HG03025 (cell line): ENCODE measurements around the gene SLC43A2.
"Not testable (repeated sequence)": the region's sequence is repeated elsewhere in the genome, so short reads cannot be mapped to it uniquely, and the experiment has no call there.

ENCODE experiments used
- ATAC-seq: cut with Tn5 transposase; IDR thresholded peaks from one replicate; pipeline ENCODE4 v1.9.1; 2021; ENCODE audit warnings: mild to moderate bottlenecking, moderate library complexity; ENCODE audit not compliant: unreplicated experiment, low FRiP score

The SLC43A2 gene

DNA sequence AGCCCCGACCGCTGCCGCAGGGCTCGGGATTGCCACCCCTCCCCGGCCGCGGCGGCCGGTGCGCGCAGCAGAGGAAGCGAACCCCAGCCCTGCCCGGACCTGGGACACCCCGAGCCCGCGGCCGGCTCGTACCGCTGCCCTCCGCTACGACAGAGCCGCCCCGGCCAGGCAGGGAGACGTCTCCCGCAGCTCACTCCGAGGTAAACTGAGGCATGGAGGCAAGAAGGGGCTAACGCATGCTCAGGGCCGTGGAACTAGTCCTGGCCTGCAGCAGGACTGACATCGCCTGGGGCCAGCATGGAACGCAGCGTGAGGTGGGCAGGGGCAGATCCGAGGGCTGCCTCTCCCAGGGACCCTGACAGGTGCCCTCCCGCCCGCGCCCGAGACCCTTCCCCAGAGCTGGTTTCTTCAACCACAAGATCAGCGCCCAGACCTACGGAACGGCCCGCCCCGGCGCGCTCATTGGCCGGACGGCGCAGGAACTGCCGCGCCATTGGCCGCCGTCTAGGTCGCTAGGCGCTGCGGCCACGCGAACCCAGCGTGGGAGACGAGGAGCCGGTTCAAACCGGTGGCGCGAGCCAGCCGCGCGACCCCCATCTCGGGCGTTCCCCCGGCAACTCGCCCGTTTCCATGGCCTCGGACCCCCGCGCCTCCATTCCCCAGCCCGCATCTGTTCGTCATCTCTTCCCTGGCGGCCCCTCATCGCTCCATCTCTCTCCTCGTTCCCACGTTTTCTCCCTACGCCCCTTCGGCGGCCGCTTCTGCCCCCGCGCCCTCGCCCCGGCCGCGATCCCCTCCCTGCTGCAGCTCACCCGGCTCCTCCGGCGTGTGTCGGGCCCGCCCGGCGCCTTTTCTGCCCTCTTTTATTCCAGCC lies at the start of gene SLC43A2:
SLC43A2 (minus strand) TSS at position 853 of the 874 bp plus-strand sequence. CDS start 960 bp downstream, outside the sequence.
- ATAC-seq: peak; percentile 44

- ATAC-seq: no peak
Observed at GRCh38 chr17:1676401-1676800, 47.8 kb upstream of the SLC43A2 start.

GRCh38 chr17:1673041-1673785 lies 44.6 kb upstream of the SLC43A2 start:
- ATAC-seq: no peak

- ATAC-seq: not testable (repeated sequence)
Observed at GRCh38 chr17:1663934-1664333, 35.3 kb upstream of the SLC43A2 start.

GRCh38 chr17:1661045-1661444 lies 32.4 kb upstream of the SLC43A2 start:
- ATAC-seq: no peak

DNA sequence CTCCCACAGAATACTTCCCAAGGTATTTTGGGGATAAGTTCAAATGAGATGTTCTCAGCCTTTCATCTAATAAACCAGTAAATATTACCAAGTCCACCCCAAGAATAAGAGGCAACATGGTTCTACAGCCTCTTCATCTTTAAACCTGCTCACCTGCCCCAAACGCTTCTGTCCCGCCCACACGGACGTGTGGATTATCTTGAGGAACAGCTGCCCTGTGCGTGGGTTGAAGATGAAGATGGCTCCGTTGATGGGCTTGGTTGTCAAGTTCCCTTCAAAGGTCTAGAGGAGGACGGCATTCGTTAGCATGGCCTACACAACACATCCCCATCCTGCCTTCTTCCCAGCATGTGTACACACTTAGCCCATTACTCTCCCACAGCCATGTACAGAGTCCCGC lies 29.5 kb upstream of the SLC43A2 start:
- ATAC-seq: no peak

DNA sequence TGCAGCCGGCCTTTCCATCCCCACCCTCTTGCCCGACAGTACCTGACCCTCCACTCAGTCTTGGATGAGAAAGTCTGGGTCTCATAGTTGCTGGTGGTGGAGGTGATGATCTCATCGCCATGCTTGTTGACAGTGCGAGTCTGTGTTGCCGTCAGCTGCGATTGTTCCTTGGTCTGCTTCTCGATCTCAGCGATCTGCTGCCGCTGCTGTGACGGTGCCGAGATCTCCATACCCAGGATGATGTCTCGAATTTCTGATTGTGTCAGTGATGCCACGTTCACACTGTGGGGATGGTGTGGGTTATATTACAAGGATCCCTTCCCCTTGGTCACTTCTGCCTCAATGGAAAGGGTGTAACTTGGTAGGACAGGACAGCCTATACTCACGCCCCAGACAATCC lies 25.1 kb upstream of the SLC43A2 start:
- no peak for ATAC-seq

DNA sequence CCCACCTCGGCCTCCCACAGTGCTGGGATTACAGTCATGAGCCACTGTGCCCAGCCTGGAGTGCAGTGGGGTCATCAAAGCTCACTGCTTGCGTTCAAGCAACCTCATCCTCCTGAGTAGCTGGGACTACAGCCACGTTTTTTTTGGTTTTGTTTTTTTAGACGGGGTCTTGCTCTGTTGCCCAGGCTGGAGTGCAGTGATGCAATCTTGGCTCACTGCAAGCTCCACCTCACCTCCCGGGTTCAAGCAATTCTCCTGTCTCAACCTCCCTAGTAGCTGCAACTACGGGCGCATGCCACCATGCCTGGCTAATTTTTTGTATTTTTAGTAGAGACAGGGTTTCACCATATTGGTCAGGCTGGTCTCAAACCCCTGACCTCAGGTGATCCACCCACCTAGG lies 24.2 kb upstream of the SLC43A2 start:
- ATAC-seq: not testable (repeated sequence)

- no peak for ATAC-seq
Observed at GRCh38 chr17:1651559-1651844, 22.9 kb upstream of the SLC43A2 start.

DNA sequence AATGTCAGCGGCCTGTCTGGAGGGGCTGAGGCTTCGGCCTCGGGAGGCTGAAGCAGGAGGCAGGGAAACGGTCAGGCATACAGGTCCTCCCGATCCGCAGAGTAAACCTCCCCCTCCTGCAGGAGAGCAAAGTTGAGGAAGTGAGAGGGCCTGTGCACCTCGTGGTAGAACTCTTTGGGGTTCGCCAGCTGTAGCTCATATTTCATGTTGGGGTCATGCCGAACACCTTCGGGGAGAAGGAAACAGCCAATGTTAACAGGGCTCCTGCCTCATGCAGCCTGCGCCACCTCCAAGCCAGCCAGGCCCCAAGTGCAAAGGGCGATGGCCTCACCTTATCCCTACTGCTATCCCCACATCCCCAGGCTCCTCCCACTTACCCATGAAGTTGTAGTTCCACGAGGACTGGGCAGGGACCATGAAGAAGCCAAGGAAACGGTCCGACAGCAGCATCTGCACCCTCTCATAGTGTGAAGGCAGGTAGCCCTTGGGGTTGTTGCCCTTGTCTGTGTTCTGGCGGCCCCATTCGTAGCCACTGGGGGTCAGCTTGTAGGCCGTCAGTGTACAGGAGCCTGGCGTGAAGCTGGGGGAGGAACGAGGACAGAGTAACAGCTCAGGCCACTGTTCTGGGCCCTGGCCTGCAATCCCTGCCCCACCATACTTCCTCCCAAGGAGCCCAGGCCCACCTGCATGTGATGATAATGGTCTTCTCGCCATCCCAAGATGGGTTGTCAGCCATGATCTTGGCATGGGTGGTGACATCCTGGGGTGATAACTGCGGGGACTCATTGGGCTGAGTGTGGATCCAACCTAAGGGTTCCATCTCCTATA lies 22.3 kb upstream of the SLC43A2 start:
- no peak for ATAC-seq

GRCh38 chr17:1649844-1650501 lies 21.3 kb upstream of the SLC43A2 start, which contains the start of gene RILP:
Gene RILP, minus strand, starts transcription at chr17:1649866. Its CDS starts 62 bp downstream, at chr17:1649804.
- no peak for ATAC-seq

GRCh38 chr17:1648963-1649843 lies 20.6 kb upstream of the SLC43A2 start:
- peak; percentile 47 for ATAC-seq

DNA sequence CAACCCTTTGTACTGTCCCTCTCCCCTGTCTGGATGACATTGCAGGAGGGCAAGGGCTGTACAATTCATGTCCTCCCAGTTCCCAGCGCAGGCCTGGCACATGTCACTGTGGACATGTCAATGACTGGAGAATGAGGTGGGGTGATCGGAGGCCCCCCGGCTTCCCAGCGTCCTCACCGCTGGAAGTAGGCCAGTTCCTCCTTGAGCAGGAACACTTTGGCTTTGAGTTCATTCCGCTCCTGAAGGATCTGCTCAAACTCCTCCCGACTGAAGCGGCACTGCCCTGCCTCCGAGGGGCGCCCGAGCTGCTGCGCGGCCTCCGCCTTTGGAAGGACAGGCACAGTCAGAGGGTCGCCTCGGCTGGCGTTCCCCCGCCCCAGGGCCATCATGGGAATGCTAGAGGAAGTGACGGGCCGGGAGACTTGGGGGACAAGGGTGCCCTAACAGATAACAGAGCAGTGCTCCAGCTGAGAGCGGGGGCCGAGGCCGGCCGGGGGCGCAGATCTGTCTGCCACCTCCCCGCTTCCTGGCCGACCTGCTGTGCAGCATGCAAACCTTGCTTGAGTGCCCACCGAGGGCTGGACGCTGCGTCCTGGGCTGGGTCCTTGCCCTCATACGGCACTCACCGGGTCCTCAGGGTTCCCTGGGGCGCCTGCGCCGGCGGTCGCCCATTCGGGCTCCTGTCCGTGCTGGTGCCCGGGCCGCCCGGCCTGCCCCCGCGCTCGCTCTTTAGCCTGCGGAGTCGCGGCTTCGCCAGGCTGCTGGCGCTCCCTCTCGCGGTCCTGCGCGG lies 19.7 kb upstream of the SLC43A2 start:
- ATAC-seq: no peak

DNA sequence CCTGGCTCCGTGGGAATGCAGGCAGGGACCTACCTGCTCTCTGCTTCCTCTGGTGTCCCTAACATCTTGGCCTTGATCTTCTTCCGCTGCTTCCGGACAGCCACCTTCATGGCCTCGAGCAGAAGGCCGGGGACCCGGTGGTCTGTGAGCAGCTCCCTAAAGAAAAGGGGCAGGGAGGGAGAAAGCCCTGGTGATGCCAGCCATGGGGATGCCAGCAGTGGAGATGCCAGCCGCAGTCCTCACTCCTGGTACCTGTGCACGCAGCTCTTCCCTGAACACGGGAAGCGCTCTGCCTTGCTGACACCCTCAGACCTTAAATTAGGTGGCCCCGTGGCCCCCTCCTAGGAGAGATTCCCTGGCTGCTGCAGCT lies 19.2 kb upstream of the SLC43A2 start:
- no peak for ATAC-seq

DNA sequence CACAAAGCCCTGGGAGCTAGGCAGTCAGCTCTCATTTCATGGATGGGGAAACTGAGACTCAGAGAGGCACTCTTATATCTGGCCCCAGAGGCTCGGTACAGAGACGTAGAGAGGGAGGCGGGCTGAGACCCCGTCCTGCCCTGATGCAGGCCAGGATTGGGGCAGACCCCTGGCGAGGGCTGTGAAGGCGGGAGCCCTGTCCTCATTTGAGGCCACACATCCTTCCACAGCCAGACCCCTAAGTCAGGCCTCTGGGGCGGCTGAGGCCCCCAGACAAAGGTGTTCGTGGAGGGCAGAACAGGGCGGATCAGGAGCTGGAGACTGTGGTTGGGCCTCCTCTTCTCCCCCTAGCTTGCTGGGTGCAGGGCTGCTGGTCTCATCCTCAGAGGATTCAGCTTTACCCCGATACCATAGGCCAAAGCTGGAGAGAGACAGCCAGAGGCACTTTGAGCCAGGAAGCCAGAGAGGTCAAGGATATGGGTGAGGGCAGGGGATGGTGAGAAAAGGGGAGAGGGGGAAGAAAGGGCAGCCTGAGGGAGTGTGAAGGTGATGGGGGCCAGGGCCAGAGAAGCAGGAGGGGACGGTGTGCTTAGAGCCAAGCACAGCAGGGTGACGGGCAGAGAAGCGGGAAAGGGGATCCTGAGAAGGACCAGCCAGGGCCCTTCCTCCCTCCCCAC lies 17.7 kb upstream of the SLC43A2 start:
- ATAC-seq: no peak

- no peak for ATAC-seq
Observed at GRCh38 chr17:1645207-1646171, 16.9 kb upstream of the SLC43A2 start, which contains the start of gene SCARF1. Gene SCARF1, minus strand, starts transcription at chr17:1645732. Its CDS starts 35 bp downstream, at chr17:1645697.
